Skeletal muscle satellite cell (primary cell): ENCODE measurements around the gene FLII.

Experiments
- H3K27me3 ChIP-seq: 2 replicates; pipeline ENCODE4 v1.7.0; 2013; ENCODE audit warnings: low read length; ENCODE audit not compliant: control insufficient read depth, insufficient read depth
- H3K36me3 ChIP-seq: 2 replicates; pipeline ENCODE4 v1.7.0; 2013; ENCODE audit warnings: mild to moderate bottlenecking, control low read depth, low read length; ENCODE audit not compliant: insufficient read depth
- H3K4me1 ChIP-seq: 2 replicates; pipeline ENCODE4 v1.7.0; 2013; ENCODE audit warnings: low read length; ENCODE audit not compliant: control insufficient read depth, insufficient read depth
- H3K4me2 ChIP-seq: 2 replicates; pipeline ENCODE4 v1.7.0; 2013; ENCODE audit warnings: mild to moderate bottlenecking, low read length
- H3K4me3 ChIP-seq: 2 replicates; pipeline ENCODE4 v1.7.0; 2013; ENCODE audit warnings: low read length
- H3K9ac ChIP-seq: 2 replicates; pipeline ENCODE4 v1.7.0; 2013; ENCODE audit warnings: mild to moderate bottlenecking, low read depth, low read length, moderate library complexity
- H3K9me3 ChIP-seq: replicated peaks from 2 replicates; pipeline ENCODE4 v1.7.0; 2013; ENCODE audit warnings: mild to moderate bottlenecking, control low read depth, low read length

Gene FLII

DNA sequence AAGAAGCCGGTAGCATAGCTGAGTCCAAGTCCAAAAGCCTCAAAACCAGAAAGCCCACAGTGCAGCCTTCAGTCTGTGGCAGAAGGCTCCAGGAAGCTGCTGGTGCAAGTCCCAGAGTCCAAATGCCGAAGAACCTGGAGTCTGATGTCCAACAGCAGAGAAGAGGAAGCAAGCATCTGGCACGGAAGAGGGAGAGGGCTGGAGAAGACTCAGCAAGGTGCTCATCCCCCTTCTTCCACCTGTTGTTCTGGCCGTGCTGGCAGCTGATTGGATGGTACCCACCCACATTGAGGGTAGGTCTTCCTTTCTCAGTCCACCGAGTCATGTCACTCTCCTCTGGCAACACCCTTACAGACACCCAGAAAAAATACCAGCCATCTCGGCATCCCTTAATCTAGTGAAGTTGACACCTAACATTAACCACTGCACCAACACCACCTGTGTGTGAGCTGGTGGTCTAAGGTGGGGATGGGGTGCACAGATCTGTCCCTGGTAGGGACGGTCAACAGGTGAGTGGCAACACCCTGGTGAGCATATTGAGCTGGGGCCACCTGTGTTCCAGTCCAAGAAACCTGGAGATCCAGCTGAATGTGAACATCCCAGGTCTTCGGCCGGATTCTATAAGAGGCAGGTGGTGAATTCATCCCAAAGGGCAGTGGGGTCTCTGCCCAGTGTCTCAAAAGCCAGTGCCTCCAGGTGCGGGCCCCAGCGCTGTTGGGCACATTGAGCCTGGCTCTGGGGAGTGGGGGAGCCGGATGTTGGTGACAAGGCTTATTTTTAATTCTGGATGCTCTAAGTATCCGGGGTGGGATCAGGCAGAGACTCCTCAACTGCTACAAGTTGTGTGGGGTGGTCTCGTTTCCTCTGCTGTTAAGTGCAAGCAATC lies 11.8 kb upstream of the FLII start:
- Histone ChIP-seq H3K4me1 (peaks cover 4% of the 10 kb centered on the region), H3K9me3 (no peaks in the 10 kb centered on the region), H3K36me3 (peaks cover 29% of the 10 kb centered on the region), H3K4me3 (no peak overlapping the region), H3K4me2 (no peak overlapping the region), H3K9ac (no peak overlapping the region), H3K27me3 (no peaks in the 10 kb centered on the region)

DNA sequence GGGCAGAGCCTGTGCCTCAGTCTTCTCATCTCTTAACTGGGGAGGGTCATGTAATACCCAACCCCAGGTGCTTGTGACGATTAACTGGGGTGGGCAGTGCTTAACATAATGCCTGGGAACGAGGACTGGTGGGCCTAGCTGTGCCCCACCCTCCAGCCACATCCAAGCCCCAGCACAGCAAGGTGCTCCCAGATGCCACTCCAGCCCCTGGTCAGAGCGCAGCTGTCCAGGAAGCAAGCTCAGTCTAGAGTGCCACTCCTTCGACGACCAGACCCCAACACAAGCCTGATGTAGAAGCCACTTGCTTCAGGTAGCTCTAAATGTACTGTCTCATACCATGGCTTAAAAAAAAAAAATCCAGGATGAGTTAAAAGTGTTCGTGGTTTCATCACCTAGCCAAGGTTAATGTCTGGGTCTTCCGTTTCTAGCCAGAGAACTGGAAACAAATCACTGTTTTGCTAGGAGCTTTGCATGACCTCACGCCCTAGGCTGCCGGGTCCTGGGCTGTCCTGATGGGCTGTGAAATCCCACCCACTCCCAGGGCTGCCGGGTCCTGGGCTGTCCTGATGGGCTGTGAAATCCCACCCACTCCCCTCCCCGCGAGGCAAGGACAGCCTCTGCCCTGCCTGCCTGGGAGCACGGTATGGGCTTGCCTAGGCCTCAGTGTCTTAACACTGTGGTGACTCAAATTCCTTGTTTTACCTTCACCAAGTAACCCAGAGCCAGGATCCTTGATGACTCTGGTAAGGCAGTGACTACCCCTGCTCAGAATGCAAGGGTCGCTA lies 9.6 kb upstream of the FLII start:
- H3K9ac ChIP-seq = no peak overlapping the region
- H3K4me2 ChIP-seq = no peak overlapping the region
- H3K36me3 ChIP-seq = peaks cover 32% of the 10 kb centered on the region
- H3K4me1 ChIP-seq = peaks cover 4% of the 10 kb centered on the region
- H3K9me3 ChIP-seq = no peaks in the 10 kb centered on the region
- H3K4me3 ChIP-seq = no peak overlapping the region
- H3K27me3 ChIP-seq = no peaks in the 10 kb centered on the region

DNA sequence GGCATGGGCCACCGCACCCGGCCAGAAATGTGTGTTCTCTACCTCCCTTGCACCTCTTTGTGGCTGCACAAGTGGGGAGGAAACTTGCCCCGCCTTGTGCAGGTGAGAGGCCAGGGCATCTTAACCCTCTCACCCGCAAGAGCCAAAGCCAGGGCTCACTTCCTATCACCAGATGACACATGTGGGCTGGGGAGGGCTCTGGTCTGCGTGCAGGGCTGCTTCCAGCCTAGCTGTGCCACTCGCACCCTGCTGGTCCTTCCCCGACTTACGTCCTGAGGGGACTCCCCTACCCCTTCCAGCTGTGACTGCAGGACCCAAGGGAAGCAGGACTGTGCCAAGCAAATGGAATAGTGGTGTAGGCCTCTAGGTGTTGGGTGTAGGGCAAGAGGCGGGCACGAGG lies 8.8 kb upstream of the FLII start:
- H3K27me3 ChIP-seq = no peaks in the 10 kb centered on the region
- no peak overlapping the region for H3K4me2 ChIP-seq
- no peak overlapping the region for H3K4me3 ChIP-seq
- H3K9me3 ChIP-seq = no peaks in the 10 kb centered on the region
- H3K36me3 ChIP-seq = peaks cover 31% of the 10 kb centered on the region
- peaks cover 4% of the 10 kb centered on the region for H3K4me1 ChIP-seq
- no peak overlapping the region for H3K9ac ChIP-seq

DNA sequence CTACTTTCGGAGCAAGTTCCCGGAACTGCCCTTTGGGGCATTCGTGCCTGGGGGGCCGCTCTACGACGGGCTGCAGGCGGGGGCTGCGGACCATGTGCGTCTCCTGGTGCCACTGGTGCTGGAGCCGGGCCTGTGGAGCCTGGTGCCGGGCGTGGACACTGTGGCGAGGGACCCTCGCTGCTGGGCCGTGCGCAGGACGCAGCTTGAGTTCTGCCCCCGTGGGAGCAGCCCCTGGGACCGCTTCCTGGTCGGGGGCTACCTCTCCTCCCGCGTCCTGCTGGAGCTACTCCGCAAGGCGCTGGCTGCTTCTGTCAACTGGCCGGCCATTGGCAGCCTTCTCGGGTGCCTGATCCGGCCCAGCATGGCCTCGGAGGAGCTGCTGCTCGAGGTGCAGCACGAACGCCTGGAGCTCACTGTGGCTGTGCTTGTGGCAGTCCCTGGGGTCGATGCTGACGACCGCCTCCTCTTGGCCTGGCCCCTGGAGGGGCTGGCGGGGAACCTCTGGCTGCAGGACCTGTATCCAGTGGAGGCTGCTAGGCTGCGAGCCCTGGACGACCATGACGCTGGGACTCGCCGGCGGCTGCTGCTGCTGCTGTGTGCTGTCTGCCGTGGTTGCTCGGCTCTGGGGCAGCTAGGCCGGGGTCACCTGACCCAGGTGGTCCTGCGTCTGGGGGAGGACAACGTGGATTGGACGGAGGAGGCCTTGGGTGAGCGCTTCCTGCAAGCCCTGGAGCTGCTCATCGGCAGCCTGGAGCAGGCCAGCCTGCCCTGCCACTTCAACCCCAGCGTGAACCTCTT lies 5.5 kb upstream of the FLII start:
- Histone ChIP-seq H3K4me2 (no peak overlapping the region), H3K9ac (no peak overlapping the region), H3K27me3 (no peaks in the 10 kb centered on the region)

DNA sequence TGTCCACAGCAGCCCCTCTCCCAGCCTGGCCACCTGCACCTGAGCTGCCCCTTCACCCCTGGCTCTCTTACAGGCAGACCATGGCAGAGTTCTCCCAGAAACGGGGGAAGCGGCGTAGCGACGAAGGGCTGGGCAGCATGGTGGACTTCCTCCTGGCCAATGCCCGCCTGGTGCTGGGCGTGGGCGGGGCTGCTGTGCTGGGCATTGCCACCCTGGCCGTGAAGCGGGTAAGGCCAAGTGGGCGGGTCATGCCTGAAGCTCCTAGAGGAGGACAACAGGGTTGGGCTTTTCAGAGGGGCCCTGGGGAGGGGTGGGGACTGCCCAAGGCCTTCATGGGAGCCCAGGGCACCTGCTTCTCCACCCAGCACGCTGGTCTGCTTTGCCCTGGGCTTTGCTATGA lies 4.1 kb upstream of the FLII start:
- Histone ChIP-seq H3K27me3 (no peaks in the 10 kb centered on the region), H3K9ac (no peak overlapping the region), H3K9me3 (no peaks in the 10 kb centered on the region), H3K4me2 (no peak overlapping the region), H3K4me1 (peaks cover 26% of the 10 kb centered on the region), H3K4me3 (no peak overlapping the region), H3K36me3 (peaks cover 24% of the 10 kb centered on the region)

More for the DNA sequence above, 5.5 kb upstream of the FLII start:
- Histone ChIP-seq H3K4me1 (peaks cover 24% of the 10 kb centered on the region), H3K4me3 (no peak overlapping the region), H3K9me3 (no peaks in the 10 kb centered on the region), H3K36me3 (peaks cover 24% of the 10 kb centered on the region)

DNA sequence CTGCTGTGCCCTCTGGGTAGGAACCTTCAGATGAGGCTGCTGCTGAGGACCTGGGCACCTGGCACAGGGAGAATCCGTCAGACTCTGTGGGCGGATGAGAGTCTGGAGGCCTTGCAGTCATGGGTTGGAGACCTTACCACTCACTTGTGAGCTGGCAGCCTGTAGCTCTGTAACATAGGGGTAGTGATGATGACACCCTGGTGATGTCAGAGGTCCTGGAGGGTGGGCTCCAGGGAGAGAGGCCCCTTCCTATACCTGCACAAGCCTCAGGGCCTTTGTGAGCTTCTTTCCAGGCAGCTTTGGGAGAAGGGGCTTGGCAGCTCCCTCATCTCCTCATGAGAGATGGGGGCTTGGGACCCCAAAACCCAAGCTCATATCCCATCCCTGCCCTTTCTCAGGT lies 3.6 kb upstream of the FLII start:
- H3K4me1 ChIP-seq = peaks cover 31% of the 10 kb centered on the region
- peak overlapping the region; percentile 98 for H3K4me2 ChIP-seq
- H3K9ac ChIP-seq = peak overlapping the region; percentile 88
- peaks cover 24% of the 10 kb centered on the region for H3K36me3 ChIP-seq
- H3K27me3 ChIP-seq = no peaks in the 10 kb centered on the region
- H3K4me3 ChIP-seq = no peak overlapping the region
- no peaks in the 10 kb centered on the region for H3K9me3 ChIP-seq

DNA sequence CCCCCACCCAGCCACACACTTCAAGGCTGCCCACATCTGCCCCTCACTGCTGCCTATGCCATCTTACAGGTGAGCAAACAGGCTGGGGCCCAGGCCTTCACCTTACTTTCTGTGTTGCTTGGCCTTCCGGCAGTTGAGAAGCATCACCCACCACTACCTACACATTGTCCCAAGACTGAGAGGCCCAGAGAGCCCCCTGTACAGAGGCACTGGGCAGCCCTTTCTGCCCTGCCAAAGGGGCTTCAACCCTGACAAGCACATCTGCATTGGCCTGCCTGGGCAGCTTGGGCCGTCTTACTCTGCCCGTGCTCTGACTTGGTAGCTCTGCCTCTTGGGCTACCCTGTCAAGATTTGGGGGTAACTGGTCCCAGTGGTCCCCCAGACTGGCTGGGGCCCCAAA lies 3.1 kb upstream of the FLII start:
- H3K4me3 ChIP-seq = peak overlapping the region; percentile 95
- H3K9ac ChIP-seq = peak overlapping the region; percentile 88
- peaks cover 36% of the 10 kb centered on the region for H3K4me1 ChIP-seq
- H3K36me3 ChIP-seq = peaks cover 28% of the 10 kb centered on the region
- H3K9me3 ChIP-seq = no peaks in the 10 kb centered on the region
- no peaks in the 10 kb centered on the region for H3K27me3 ChIP-seq
- peak overlapping the region; percentile 98 for H3K4me2 ChIP-seq

DNA sequence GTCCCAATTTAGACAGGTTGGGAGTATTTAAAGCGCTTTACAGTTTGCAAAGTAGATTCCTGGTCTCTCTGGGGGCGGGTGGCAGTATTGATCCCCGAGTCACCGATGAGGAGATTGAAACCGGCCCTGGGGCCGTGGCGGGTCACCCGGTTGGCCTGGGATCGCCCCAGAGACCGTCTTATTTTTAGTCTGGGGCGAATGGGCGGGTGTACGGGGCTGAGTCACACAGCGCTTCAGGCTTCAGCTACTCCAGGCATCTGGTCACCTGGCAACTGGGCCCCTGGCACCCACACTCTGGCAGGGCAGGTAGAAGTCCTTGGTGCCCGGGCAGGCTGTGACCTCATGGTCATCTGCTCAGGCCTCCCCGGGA lies 2.6 kb upstream of the FLII start:
- Histone ChIP-seq H3K4me3 (peak overlapping the region; percentile 95), H3K9ac (peak overlapping the region; percentile 88), H3K36me3 (peaks cover 34% of the 10 kb centered on the region), H3K27me3 (no peaks in the 10 kb centered on the region), H3K9me3 (no peaks in the 10 kb centered on the region), H3K4me2 (peak overlapping the region; percentile 98), H3K4me1 (peaks cover 38% of the 10 kb centered on the region)

DNA sequence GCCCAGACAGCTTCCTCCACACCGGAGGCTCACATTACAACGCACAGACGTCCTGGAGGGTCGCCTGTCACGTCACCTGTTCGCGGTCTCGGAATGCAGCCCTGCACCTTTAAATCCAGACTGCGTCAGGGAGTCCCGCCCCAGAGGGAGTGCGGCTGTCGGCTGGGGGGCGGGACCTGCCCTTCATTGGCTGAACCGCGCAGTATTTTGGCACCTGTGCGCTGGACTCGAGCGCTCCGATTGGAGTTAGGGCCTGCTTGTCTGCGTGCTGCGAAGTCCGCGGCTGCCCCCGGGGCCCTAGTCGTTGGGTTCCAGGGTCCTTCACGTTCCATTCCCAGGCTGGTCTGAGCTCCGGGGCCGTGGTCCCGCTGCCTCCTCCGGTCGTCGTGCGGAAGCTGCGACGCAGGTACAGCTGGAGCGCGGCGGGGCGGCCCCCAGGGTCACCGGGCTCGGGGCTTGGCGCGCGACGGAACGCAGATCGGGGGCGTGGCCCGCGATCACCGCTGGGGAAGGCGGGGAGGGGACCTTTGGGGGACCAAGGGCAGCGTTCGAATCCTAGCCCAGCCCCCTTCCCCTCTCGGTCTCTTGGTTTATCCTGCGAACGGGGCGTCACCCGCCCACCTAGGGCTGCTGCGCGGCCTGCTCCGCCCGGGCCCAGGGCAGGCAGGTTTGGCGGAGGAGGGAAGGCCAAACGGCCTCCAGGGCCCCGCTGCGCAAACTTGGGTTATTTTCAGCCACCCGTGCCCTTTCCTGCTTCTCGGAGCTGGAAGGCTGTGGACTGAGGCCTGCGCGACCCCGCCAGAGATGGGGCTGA lies 2.0 kb upstream of the FLII start, which contains the start of gene MIEF2:
Gene MIEF2 (plus strand): TSS at position 331 of the 814 bp plus-strand sequence. CDS start 2,059 bp downstream, outside the sequence.
- Histone ChIP-seq H3K4me3 (peak within 1 kb of the TSS; percentile 95), H3K27me3 (no peaks in the 10 kb centered on the region), H3K9ac (peak within 1 kb of the TSS; percentile 88), H3K36me3 (peaks cover 39% of the 10 kb centered on the region), H3K9me3 (no peaks in the 10 kb centered on the region), H3K4me1 (peaks cover 38% of the 10 kb centered on the region), H3K4me2 (peak within 1 kb of the TSS; percentile 98)

DNA sequence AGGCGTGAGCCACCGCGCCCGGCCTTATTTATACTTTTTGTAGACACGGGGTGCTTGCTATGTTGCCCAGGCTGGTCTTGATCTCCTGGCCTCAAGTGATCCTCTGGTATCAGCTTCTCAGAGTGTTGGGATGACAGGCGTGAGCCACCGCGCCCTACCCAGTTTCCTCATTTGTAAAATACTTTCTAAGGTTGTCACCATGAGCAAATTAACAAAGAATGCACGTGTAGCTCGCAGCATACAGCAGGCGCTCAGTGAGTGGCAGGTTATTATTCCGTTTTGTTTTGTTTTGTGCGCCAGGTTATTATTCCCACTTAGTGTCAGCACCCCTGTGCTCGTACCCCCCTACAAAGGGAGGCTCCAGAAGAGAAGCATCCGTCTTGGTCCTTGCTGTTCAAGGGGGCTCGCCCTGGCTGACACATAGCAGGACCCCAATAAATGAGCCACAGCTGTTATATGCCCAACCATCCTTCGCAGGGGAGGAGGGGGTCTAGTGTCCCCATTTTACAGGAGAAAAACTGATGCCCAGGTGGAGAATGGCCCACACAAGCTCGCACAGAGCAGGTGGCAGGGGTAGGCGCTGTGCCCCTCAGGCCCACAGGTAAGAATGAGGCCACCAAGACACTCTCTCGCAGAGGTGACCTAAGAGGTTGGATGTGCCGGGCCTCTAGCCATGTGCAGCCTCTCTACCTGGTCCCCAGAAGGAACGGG lies 1.2 kb upstream of the FLII start:
- H3K9ac ChIP-seq = no peak overlapping the region
- peak overlapping the region; percentile 95 for H3K4me3 ChIP-seq
- H3K36me3 ChIP-seq = peaks cover 39% of the 10 kb centered on the region
- H3K27me3 ChIP-seq = no peaks in the 10 kb centered on the region
- no peaks in the 10 kb centered on the region for H3K9me3 ChIP-seq
- peak overlapping the region; percentile 98 for H3K4me2 ChIP-seq
- H3K4me1 ChIP-seq = peaks cover 38% of the 10 kb centered on the region
